H9 (cell line): ENCODE data around the gene ZDHHC1. TPM values are rescaled to one million over a fixed set of nuclear protein-coding genes. Genes with fewer than 3 reads are reported as not detected.

Experiments
- DNase-seq: peaks from one replicate; pipeline ENCODE4 v3.0.0-alpha.2; 2017
- H2AFZ ChIP-seq: one replicate; pipeline ENCODE4 v1.6.1; 2013; ENCODE audit warnings: mild to moderate bottlenecking, low read length, control low read depth, moderate library complexity
- H2AK5ac ChIP-seq: 2 replicates; pipeline ENCODE4 v1.6.1; 2013; ENCODE audit warnings: low read length, control low read depth, mixed read lengths; ENCODE audit not compliant: insufficient read length
- H2BK120ac ChIP-seq: one replicate; pipeline ENCODE4 v1.6.1; 2013; ENCODE audit warnings: low read depth, mild to moderate bottlenecking, low read length, control low read depth, inconsistent platforms; ENCODE audit not compliant: poor library complexity, severe bottlenecking
- H2BK12ac ChIP-seq: 2 replicates; pipeline ENCODE4 v1.6.1; 2013; ENCODE audit warnings: low read length, control low read depth, mixed read lengths, low read depth; ENCODE audit not compliant: insufficient read length
- H2BK15ac ChIP-seq: 2 replicates; pipeline ENCODE4 v1.6.1; 2013; ENCODE audit warnings: low read depth, low read length, control low read depth
- H2BK20ac ChIP-seq: one replicate; pipeline ENCODE4 v1.6.1; 2013; ENCODE audit warnings: low read depth, mild to moderate bottlenecking, low read length, control low read depth, inconsistent platforms; ENCODE audit not compliant: poor library complexity, severe bottlenecking
- H2BK5ac ChIP-seq: 2 replicates; pipeline ENCODE4 v1.6.1; 2013; ENCODE audit warnings: low read length, control low read depth, mixed read lengths; ENCODE audit not compliant: insufficient read length
- H3K14ac ChIP-seq: 2 replicates; pipeline ENCODE4 v1.6.1; 2013; ENCODE audit warnings: low read length, control low read depth; ENCODE audit not compliant: insufficient read depth
- H3K18ac ChIP-seq: 2 replicates; pipeline ENCODE4 v1.6.1; 2013; ENCODE audit warnings: low read depth, mild to moderate bottlenecking, mixed read lengths, low read length, control low read depth; ENCODE audit not compliant: insufficient read length
- H3K23ac ChIP-seq: 2 replicates; pipeline ENCODE4 v1.6.1; 2013; ENCODE audit warnings: low read length, control low read depth, mixed read lengths, low read depth; ENCODE audit not compliant: insufficient read length
- H3K23me2 ChIP-seq: 2 replicates; pipeline ENCODE4 v1.6.1; 2013; ENCODE audit warnings: low read depth, mild to moderate bottlenecking, mixed read lengths, low read length, control low read depth; ENCODE audit not compliant: insufficient read length, poor library complexity, severe bottlenecking
- H3K27ac ChIP-seq: 2 replicates; pipeline ENCODE4 v1.5.1; 2013; ENCODE audit warnings: low read length, control low read depth, mixed read lengths, low read depth; ENCODE audit not compliant: insufficient read length
- H3K27me3 ChIP-seq: 2 replicates; pipeline ENCODE4 v1.6.1; 2013; ENCODE audit warnings: low read length, control low read depth, inconsistent platforms; ENCODE audit not compliant: insufficient read depth
- H3K4ac ChIP-seq: 2 replicates; pipeline ENCODE4 v1.6.1; 2013; ENCODE audit warnings: low read depth, mild to moderate bottlenecking, control low read depth, inconsistent platforms, low read length, moderate library complexity
- H3K4me1 ChIP-seq: 2 replicates; pipeline ENCODE4 v1.6.1; 2013; ENCODE audit warnings: low read length, control low read depth, inconsistent platforms; ENCODE audit not compliant: insufficient read depth
- H3K4me2 ChIP-seq: 2 replicates; pipeline ENCODE4 v1.6.1; 2013; ENCODE audit warnings: low read length, control low read depth, mixed read lengths; ENCODE audit not compliant: insufficient read length, insufficient read depth
- H3K56ac ChIP-seq: 2 replicates; pipeline ENCODE4 v1.6.1; 2013; ENCODE audit warnings: low read depth, mild to moderate bottlenecking, mixed read lengths, low read length, control low read depth; ENCODE audit not compliant: insufficient read length
- H3K79me1 ChIP-seq: 2 replicates; pipeline ENCODE4 v1.6.1; 2013; ENCODE audit warnings: low read depth, mild to moderate bottlenecking, moderate library complexity, low read length, control low read depth, inconsistent platforms; ENCODE audit not compliant: insufficient read depth, poor library complexity, severe bottlenecking
- H3K79me2 ChIP-seq: 2 replicates; pipeline ENCODE4 v1.6.1; 2013; ENCODE audit warnings: low read length, control low read depth, inconsistent platforms; ENCODE audit not compliant: insufficient read depth
- H3K9ac ChIP-seq: 2 replicates; pipeline ENCODE4 v1.6.1; 2013; ENCODE audit warnings: low read length, control low read depth, mixed read lengths; ENCODE audit not compliant: insufficient read length; ENCODE audit errors: extremely low read depth
- H3K9me3 ChIP-seq: one replicate; pipeline ENCODE4 v1.6.1; 2013; ENCODE audit warnings: low read depth, low read length, inconsistent platforms; ENCODE audit not compliant: control insufficient read depth
- H3T11ph ChIP-seq: one replicate; pipeline ENCODE4 v1.6.1; 2013; ENCODE audit warnings: mild to moderate bottlenecking, low read length, control low read depth, inconsistent platforms
- H4K20me1 ChIP-seq: one replicate; pipeline ENCODE4 v1.6.1; 2013; ENCODE audit not compliant: control insufficient read depth, insufficient read length, insufficient read depth
- H4K5ac ChIP-seq: 2 replicates; pipeline ENCODE4 v1.6.1; 2013; ENCODE audit warnings: low read depth, mild to moderate bottlenecking, mixed read lengths, low read length, control low read depth; ENCODE audit not compliant: insufficient read length
- H4K8ac ChIP-seq: replicated peaks from 2 replicates; pipeline ENCODE4 v1.6.1; 2013; ENCODE audit warnings: low read length, control low read depth, mixed read lengths, low read depth; ENCODE audit not compliant: insufficient read length
- H4K91ac ChIP-seq: 2 replicates; pipeline ENCODE4 v1.6.1; 2013; ENCODE audit warnings: low read depth, mild to moderate bottlenecking, moderate library complexity, mixed read lengths, low read length, control low read depth; ENCODE audit not compliant: insufficient read length
- H3K27ac Mint-ChIP-seq, 3 experiments: 2 replicates in 2 of 3; 3 replicates in 1 of 3; pipeline ENCODE4 v1.8.0; 2020 to 2021; ENCODE audit warnings: mixed read lengths in 3 of 3, mild to moderate bottlenecking in 1 of 3, moderate library complexity in 1 of 3
- H3K27me3 Mint-ChIP-seq: 2 replicates; pipeline ENCODE4 v1.8.0; 2021; ENCODE audit warnings: low read depth, mild to moderate bottlenecking, moderate library complexity, mixed read lengths
- H3K36me3 Mint-ChIP-seq, 3 experiments: 2 replicates in 2 of 3; 3 replicates in 1 of 3; pipeline ENCODE4 v1.8.0; 2020 to 2021; ENCODE audit warnings: low read depth in 3 of 3, mixed read lengths in 3 of 3; ENCODE audit not compliant: insufficient read depth in 1 of 3
- H3K4me1 Mint-ChIP-seq, 2 experiments: 2 replicates each; pipeline ENCODE4 v1.8.0; 2020; ENCODE audit warnings: mixed read lengths in 2 of 2
- H3K4me3 Mint-ChIP-seq, 2 experiments: 2 replicates in 1 of 2; 3 replicates in 1 of 2; pipeline ENCODE4 v1.8.0; 2020 to 2021; ENCODE audit warnings: mild to moderate bottlenecking in 2 of 2, mixed read lengths in 2 of 2, moderate library complexity in 1 of 2
- H3K9me3 Mint-ChIP-seq, 2 experiments: 2 replicates in 1 of 2; 3 replicates in 1 of 2; pipeline ENCODE4 v1.8.0; 2020; ENCODE audit warnings: mild to moderate bottlenecking in 2 of 2, mixed read lengths in 2 of 2, moderate library complexity in 1 of 2
- CTCF ChIP-seq: fragments of 200-600 bp; sonication (generic); conservative IDR thresholded peaks from 3 replicates; pipeline ENCODE4 v1.8.0; 2021; ENCODE audit warnings: antibody characterized with exemption, mild to moderate bottlenecking
- WGBS: extraction: QIAGEN DNeasy Blood & Tissue Kit; methylation state at CpG from one replicate; pipeline ENCODE4 v1.1.7; 2013; ENCODE audit warnings: missing lambda C conversion rate, low lambda C conversion rate, mixed read lengths; ENCODE audit not compliant: insufficient read length; ENCODE audit errors: extremely low coverage; 5-methylcytosine and 5-hydroxymethylcytosine counted together
- total RNA-seq: library from RNA; stranded (reverse); gene quantifications from 2 replicates; pipeline ENCODE4 v1.2.1, GENCODE V29; 2021

The ZDHHC1 gene
- total RNA-seq, 1 experiment from 2014 or later = 3.7 TPM

- Mint-ChIP-seq H3K36me3 (peaks cover 0 to 2% (median 0%) of the 10 kb centered on the region in 3 experiments; a peak in 2 of 7 replicates), H3K9me3 (no peaks in the 10 kb centered on the region), H3K27ac (no peak overlapping the region), H3K4me1 (peaks cover 33 to 35% of the 10 kb centered on the region in 2 experiments), H3K27me3 (peaks cover 7% of the 10 kb centered on the region), H3K4me3 (no peak overlapping the region)
- H3K4me2 ChIP-seq = no peak overlapping the region
- no peak overlapping the region for H3K56ac ChIP-seq
- no peak overlapping the region for H3K23ac ChIP-seq
- no peak overlapping the region for H2BK15ac ChIP-seq
- peaks cover 11% of the 10 kb centered on the region for H3K23me2 ChIP-seq
- H3K14ac ChIP-seq = no peak overlapping the region
- H3K79me1 ChIP-seq = no peaks in the 10 kb centered on the region
- no peak overlapping the region for H4K8ac ChIP-seq
- no peaks in the 10 kb centered on the region for H3K79me2 ChIP-seq
- H2AFZ ChIP-seq = no peak overlapping the region
- no peak overlapping the region for H4K5ac ChIP-seq
- no peak overlapping the region for H3K18ac ChIP-seq
- WGBS = no CpG with 5 or more reads among the region's 2 CpGs
- H3K9ac ChIP-seq = no peak overlapping the region
- TF ChIP-seq CTCF = no peak
- H3K27ac ChIP-seq = no peak overlapping the region
- no peak overlapping the region for H3T11ph ChIP-seq
- no peak overlapping the region for H2AK5ac ChIP-seq
- no peaks in the 10 kb centered on the region for H3K27me3 ChIP-seq
- no peak overlapping the region for H2BK120ac ChIP-seq
- H4K20me1 ChIP-seq = no peaks in the 10 kb centered on the region
- H2BK12ac ChIP-seq = no peak overlapping the region
- H4K91ac ChIP-seq = no peak overlapping the region
- H2BK20ac ChIP-seq = no peak overlapping the region
- no peak overlapping the region for H2BK5ac ChIP-seq
- H3K4me1 ChIP-seq = peaks cover 8% of the 10 kb centered on the region; the same call in 1 of the 2 replicates
- H3K9me3 ChIP-seq = no peaks in the 10 kb centered on the region
- DNase-seq = no peak
- H3K4ac ChIP-seq = no peak overlapping the region
Observed at GRCh38 chr16:67412294-67412693, 4.0 kb downstream of the ZDHHC1 start.
